Measurements from ENCODE around the gene MBIP. TPM values are rescaled to one million over a fixed set of nuclear protein-coding genes. Genes with fewer than 3 reads are reported as not detected.

Gene MBIP
- 24.4 and 27.7 TPM in 2 replicates for total RNA-seq

GRCh38 chr14:36320200-36320896, at the start of gene MBIP:
Gene MBIP, minus strand, starts transcription at chr14:36320637. Its CDS starts 49 bp downstream, at chr14:36320588.

Other genes with a start within 250 kb of the MBIP start
- not detected in 2 replicates for gene PTCSC3, start 143.9 kb downstream of the MBIP start, total RNA-seq
- not detected in 2 replicates for gene NKX2-1, start 199.6 kb upstream of the MBIP start, total RNA-seq